ENCODE results near the gene DNMT1.

DNA sequence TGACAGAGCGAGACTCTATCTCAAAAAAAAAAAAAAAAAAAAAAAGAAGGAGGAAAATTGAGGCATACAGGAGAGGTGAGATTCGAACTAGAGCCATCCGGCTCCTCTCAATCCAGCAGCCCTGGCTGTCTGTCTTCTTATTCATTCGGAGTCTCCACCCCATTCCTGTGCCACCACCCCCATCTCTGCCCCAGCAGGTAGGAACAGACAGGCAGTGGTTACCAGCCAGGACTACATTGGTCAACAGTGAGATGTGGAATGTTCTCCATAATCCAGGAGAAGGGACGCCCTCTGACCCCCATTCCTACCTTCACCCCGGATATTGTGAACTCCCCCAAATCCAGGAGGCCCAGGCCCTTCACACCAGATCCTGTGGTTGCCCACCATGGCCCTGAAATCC lies 42.9 kb upstream of the DNMT1 start:
- TF ChIP-seq GATA3 (IDR thresholded peaks at IDR 0.05; ENCODE audit: low read depth, low read length) = no peak
- TF ChIP-seq GATA2 (IDR thresholded peaks at IDR 0.05; ENCODE audit: low read depth, low read length) = no peak
